GM12878 (cell line): ENCODE data around the gene ENPP4. TPM values are rescaled to one million over a fixed set of nuclear protein-coding genes. Genes with fewer than 3 reads are reported as not detected.

Experiments used
- ATAC-seq: fragments of 200-7000 bp; cut with Tn5 transposase; 3 replicates; pipeline ENCODE4 v1.9.1; 2020; ENCODE audit warnings: mild to moderate bottlenecking, moderate library complexity
- BruUV-seq: library from RNA; stranded (reverse); fragments of 400-500 nt; replicated peaks from 2 replicates; lab custom pipeline; 2021; lab: Mats Ljungman, UMichigan
- CTCF ChIA-PET: fragments of 300-600 bp; sonication (Branson Sonifier 250); formaldehyde crosslinking; extraction: SDS; loops from one replicate; lab custom pipeline; 2021; ENCODE audit warnings: inconsistent platforms; lab: Yijun Ruan, JAX
- POLR2A ChIA-PET: fragments of 350-600 bp; formaldehyde crosslinking; extraction: SDS; loops from one replicate; lab custom pipeline; 2021; ENCODE audit warnings: inconsistent platforms; lab: Charles Lee
- RAD21 ChIA-PET: fragments of 300-600 bp; sonication (Branson Sonifier 250); formaldehyde crosslinking; loops from one replicate; lab custom pipeline; 2023; ENCODE audit warnings: antibody characterized with exemption; ENCODE audit not compliant: unreplicated experiment; lab: Charles Lee
- SMC1A ChIA-PET: fragments of 300-600 bp; sonication (Branson Sonifier 250); formaldehyde crosslinking; loops from one replicate; lab custom pipeline; 2023; ENCODE audit not compliant: unreplicated experiment, uncharacterized antibody; lab: Charles Lee
- DNase-seq: peaks from one replicate; pipeline ENCODE4 v3.0.0-alpha.2; 2011; ENCODE audit warnings: low read depth, low spot score
- FAIRE-seq: peaks from 3 replicates; lab custom pipeline; 2011; peaks lifted over from hg19 to GRCh38; lab: Jason Lieb, UNC
- H2AFZ ChIP-seq: 2 replicates; pipeline ENCODE4 v1.6.0; 2011; ENCODE audit warnings: low read depth, low read length, control low read depth; ENCODE audit not compliant: control insufficient read depth
- H3K27ac ChIP-seq: 2 replicates; pipeline ENCODE4 v1.5.1; 2011; ENCODE audit warnings: control low read depth; ENCODE audit not compliant: control insufficient read depth, insufficient read depth
- H3K27me3 ChIP-seq, 2 experiments: replicated peaks in 1 of 2; 2 replicates each; pipeline versions ENCODE4 v1.6.0 to v1.6.1; 2011; ENCODE audit warnings: low read length in 1 of 2; ENCODE audit not compliant: control insufficient read depth in 2 of 2, insufficient read depth in 2 of 2
- H3K36me3 ChIP-seq, 2 experiments: 2 replicates each; pipeline ENCODE4 v1.5.1; 2011; ENCODE audit warnings: low read length in 1 of 2; ENCODE audit not compliant: control insufficient read depth in 2 of 2, insufficient read depth in 2 of 2
- H3K4me1 ChIP-seq: 2 replicates; pipeline ENCODE4 v1.6.1; 2011; ENCODE audit warnings: mild to moderate bottlenecking, low read length, moderate library complexity, mixed read lengths; ENCODE audit not compliant: control insufficient read depth, insufficient read depth
- H3K4me2 ChIP-seq: 2 replicates; pipeline ENCODE4 v1.6.0; 2011; ENCODE audit warnings: control low read depth; ENCODE audit not compliant: control insufficient read depth, insufficient read depth
- H3K4me3 ChIP-seq: fragments of 200-600 bp; sonication (generic); 2 replicates; pipeline ENCODE4 v1.5.1; 2016
- H3K79me2 ChIP-seq: 2 replicates; pipeline ENCODE4 v1.6.0; 2011; ENCODE audit warnings: low read length; ENCODE audit not compliant: control insufficient read depth, insufficient read depth
- H3K9ac ChIP-seq: 2 replicates; pipeline ENCODE4 v1.8.0; 2011; ENCODE audit warnings: low read length, control low read depth, mixed read lengths; ENCODE audit not compliant: control insufficient read depth, insufficient read depth
- H3K9me3 ChIP-seq: replicated peaks from 3 replicates; pipeline ENCODE4 v1.5.1; 2011; ENCODE audit warnings: mild to moderate bottlenecking, low read length; ENCODE audit not compliant: control insufficient read depth, insufficient read depth
- H4K20me1 ChIP-seq: 2 replicates; pipeline ENCODE4 v1.6.0; 2011; ENCODE audit not compliant: control insufficient read depth, insufficient read depth
- CHD1 ChIP-seq: IDR thresholded peaks from 2 replicates; pipeline ENCODE4 v1.6.1; 2012; ENCODE audit warnings: low read depth, low read length, improper control_type of control experiment
- CREB1 ChIP-seq: IDR thresholded peaks from 2 replicates; pipeline ENCODE4 v1.6.1; 2012; ENCODE audit warnings: low read depth, mild to moderate bottlenecking, inconsistent platforms
- E2F4 ChIP-seq: IDR thresholded peaks from 2 replicates; pipeline ENCODE4 v1.6.1; 2012; ENCODE audit warnings: low read depth, low read length, improper control_type of control experiment
- FOS ChIP-seq: IDR thresholded peaks from 3 replicates; pipeline ENCODE4 v1.6.1; 2011; ENCODE audit warnings: borderline replicate concordance; ENCODE audit not compliant: insufficient read length; ENCODE audit errors: extremely low read depth
- FOXK2 ChIP-seq: fragments of 450-650 bp; IDR thresholded peaks from 2 replicates; pipeline ENCODE4 v1.6.1; 2017; ENCODE audit warnings: mild to moderate bottlenecking, moderate library complexity
- MEF2A ChIP-seq: IDR thresholded peaks from 2 replicates; pipeline ENCODE4 v1.6.1; 2011; ENCODE audit warnings: low read depth, mild to moderate bottlenecking, low read length, moderate library complexity; ENCODE audit not compliant: insufficient read depth
- NFIC ChIP-seq: IDR thresholded peaks from 2 replicates; pipeline ENCODE4 v1.6.1; 2012; ENCODE audit warnings: low read depth, mild to moderate bottlenecking, inconsistent platforms, low read length, moderate library complexity
- NFYB ChIP-seq: IDR thresholded peaks from 2 replicates; pipeline ENCODE4 v1.6.1; 2011; ENCODE audit warnings: low read depth, mild to moderate bottlenecking, low read length, improper control_type of control experiment, moderate library complexity; ENCODE audit not compliant: insufficient read depth
- PML ChIP-seq: IDR thresholded peaks from 2 replicates; pipeline ENCODE4 v1.6.1; 2012; ENCODE audit warnings: low read length, inconsistent platforms
- POLR2A ChIP-seq: IDR thresholded peaks from 2 replicates; pipeline ENCODE4 v1.6.1; 2011; ENCODE audit warnings: low read depth, mild to moderate bottlenecking, low read length
- RAD51 ChIP-seq: fragments of 450-650 bp; IDR thresholded peaks from 2 replicates; pipeline ENCODE4 v1.6.1; 2016; ENCODE audit warnings: moderate library complexity, mild to moderate bottlenecking, inconsistent platforms
- RB1 ChIP-seq: fragments of 450-650 bp; formaldehyde crosslinking; IDR thresholded peaks from 2 replicates; pipeline ENCODE4 v1.6.1; 2017; ENCODE audit warnings: mild to moderate bottlenecking, borderline replicate concordance
- SIN3A ChIP-seq: IDR thresholded peaks from 2 replicates; pipeline ENCODE4 v1.6.1; 2012; ENCODE audit warnings: low read depth, low read length, improper control_type of control experiment
- SUZ12 ChIP-seq: fragments of 200-600 bp; sonication (generic); IDR thresholded peaks from one replicate; pipeline ENCODE4 v1.6.1; 2018; ENCODE audit warnings: antibody characterized with exemption, mild to moderate bottlenecking; ENCODE audit not compliant: unreplicated experiment
- YBX1 ChIP-seq: fragments of 450-650 bp; IDR thresholded peaks from 2 replicates; pipeline ENCODE4 v1.6.1; 2016; ENCODE audit warnings: antibody characterized with exemption
- ZNF207 ChIP-seq: fragments of 450-650 bp; IDR thresholded peaks from 2 replicates; pipeline ENCODE4 v1.6.1; 2014; ENCODE audit warnings: antibody characterized with exemption, mild to moderate bottlenecking, borderline replicate concordance
- ZNF24 ChIP-seq: fragments of 450-650 bp; IDR thresholded peaks from 2 replicates; pipeline ENCODE4 v1.6.1; 2017; ENCODE audit warnings: antibody characterized with exemption, mild to moderate bottlenecking
- ZZZ3 ChIP-seq: IDR thresholded peaks from 2 replicates; pipeline ENCODE4 v1.6.1; 2011; ENCODE audit warnings: low read depth; ENCODE audit not compliant: control insufficient read depth, insufficient read length
- WGBS: methylation state at CpG from one replicate; pipeline ENCODE4 v1.1.6; 2016; ENCODE audit warnings: low lambda C conversion rate; ENCODE audit not compliant: insufficient replicate concordance, insufficient coverage; ENCODE audit errors: missing lambda C conversion rate; 5-methylcytosine and 5-hydroxymethylcytosine counted together
- in situ Hi-C: fragments of 300-500 bp; cut with MboI; formaldehyde crosslinking; loops from 9 replicates; pipeline ENCODE4 v1.14.3; 2018; ENCODE audit warnings: mixed read lengths
- intact Hi-C: fragments of 100-400 bp; cut with micrococcal nuclease; formaldehyde crosslinking; loops from one replicate; pipeline ENCODE4 v1.14.2; 2022; ENCODE audit not compliant: unreplicated experiment
- polyA plus RNA-seq, 11 experiments: library from polyadenylated mRNA; depleted of rRNA in 4 of 11; unstranded in 6 of 11; stranded (reverse) in 5 of 11; fragments of >200 nt; fragmentation: Nextera tagmentation in 4 of 11; fragmentation: Illumina TruSeq in 1 of 11; extraction: Ambion mirVana in 4 of 11; extraction: Trizol in 1 of 11; gene quantifications; 1 replicate in 1 of 11; 2 replicates in 10 of 11; pipeline versions ENCODE4 v1.2.1 to v1.2.3, GENCODE V29; 2011 to 2016; ENCODE audit warnings: inconsistent platforms in 2 of 11, missing spikeins in 2 of 11, low read depth in 1 of 11
- total RNA-seq, 4 experiments: library from RNA; depleted of rRNA in 3 of 4; stranded (reverse); fragments of >200 nt in 3 of 4; fragmentation: Illumina TruSeq in 1 of 4; extraction: Trizol in 1 of 4; gene quantifications; 2 replicates each; pipeline versions ENCODE4 v1.2.1 to v1.2.3, GENCODE V29; 2013 to 2021
- TF ChIP-seq, protein P1 (sequence below): IDR thresholded peaks from 2 replicates; pipeline ENCODE4 v1.6.1; 2011; ENCODE audit warnings: borderline replicate concordance, low read depth, mild to moderate bottlenecking, moderate library complexity, mixed read lengths, low read length; ENCODE audit not compliant: insufficient read depth; ENCODE audit errors: extremely low read length

The ENPP4 gene
- total and polyA plus RNA-seq, 10 of the 15 experiments (the other 5 are each of a cell fraction or from before 2014, with no cell fraction given), result 3.3 to 9.7 (median 5.3) TPM

DNA sequence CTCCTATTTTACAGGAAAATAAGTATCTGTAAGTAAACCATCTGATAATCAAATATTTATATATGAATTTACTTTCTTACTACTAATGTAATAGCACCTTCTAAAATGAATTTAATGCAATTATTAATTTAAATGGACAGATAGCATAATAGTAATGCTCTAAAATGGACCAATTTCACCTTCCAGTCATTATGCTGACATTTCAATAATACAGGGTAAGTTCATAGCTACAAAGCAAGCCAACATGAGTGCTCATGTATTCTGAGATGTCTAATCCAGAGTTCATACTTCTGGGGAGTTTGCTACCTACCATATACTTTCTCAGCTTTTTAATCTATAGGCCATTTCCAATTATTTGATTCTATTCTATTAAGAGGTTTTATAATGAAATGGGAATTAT, 29.4 kb downstream of the ENPP4 start:
- no peaks in the 10 kb centered on the region for H3K27me3 ChIP-seq
- H3K9me3 ChIP-seq, result no peaks in the 10 kb centered on the region; the same call in 2 of the 3 replicates
- no peaks in the 10 kb centered on the region for H4K20me1 ChIP-seq
- SMC1A ChIA-PET, result interaction anchor here (0.7 kb wide), 1 partner anchor 33 kb away, joined by 4 read pairs; no protein-coding TSS in a partner anchor
- no peak overlapping the region for H3K4me3 ChIP-seq
- no TSS peak for BruUV-seq
- RAD21 ChIA-PET, result no interaction called here
- no peak overlapping the region for H3K27ac ChIP-seq
- FAIRE-seq (no peak), ATAC-seq (no peak)
- no peaks in the 10 kb centered on the region for H3K36me3 ChIP-seq
- H3K4me1 ChIP-seq, result no peaks in the 10 kb centered on the region
- no peaks in the 10 kb centered on the region for H3K79me2 ChIP-seq
- no peak overlapping the region for H2AFZ ChIP-seq
- POLR2A ChIA-PET, result no interaction called here
- H3K4me2 ChIP-seq, result no peak overlapping the region
- in situ Hi-C loops, result no loop called here
- CTCF ChIA-PET, result no interaction called here
- TF ChIP-seq SIN3A (no peak), CREB1 (no peak), E2F4 (no peak), YBX1 (no peak), NFYB (no peak), ZZZ3 (no peak), ZNF24 (no peak), FOS (no peak)
- TF ChIP-seq, all 136 proteins: peak for 0
- intact Hi-C loops, result no loop called here
- H3K9ac ChIP-seq, result no peak overlapping the region
- no peak for DNase-seq

DNA sequence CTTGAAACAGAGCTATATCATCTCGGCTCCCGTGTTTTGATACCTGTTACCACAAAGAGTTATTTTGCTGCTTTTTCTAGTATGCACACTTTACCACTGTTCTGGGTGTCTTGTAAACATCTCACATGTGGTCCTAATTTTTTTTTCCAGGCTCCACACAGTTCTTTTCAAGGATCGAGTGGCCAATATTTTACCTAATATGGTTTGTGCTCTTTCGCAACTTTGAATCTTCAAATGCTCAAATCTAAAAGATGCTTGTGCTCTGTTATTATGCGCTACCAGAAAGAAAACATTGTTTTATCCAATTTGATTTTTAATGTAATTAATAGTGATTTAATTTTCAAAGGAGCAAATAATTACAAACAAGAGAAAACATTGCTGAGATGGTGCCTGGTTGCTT, 30.3 kb downstream of the ENPP4 start:
- no peaks in the 10 kb centered on the region for H3K79me2 ChIP-seq
- H3K4me3 ChIP-seq, result no peak overlapping the region
- no peak overlapping the region for H3K4me2 ChIP-seq
- POLR2A ChIA-PET, result no interaction called here
- SMC1A ChIA-PET, result no interaction called here
- RAD21 ChIA-PET, result no interaction called here
- DNase-seq, result no peak
- no TSS peak for BruUV-seq
- no peak overlapping the region for H2AFZ ChIP-seq
- no peak for ATAC-seq
- CTCF ChIA-PET, result no interaction called here
- in situ Hi-C loops (no loop called here), intact Hi-C loops (no loop called here)
- no peaks in the 10 kb centered on the region for H3K4me1 ChIP-seq
- no peak overlapping the region for H3K27ac ChIP-seq
- no peaks in the 10 kb centered on the region for H3K27me3 ChIP-seq
- no peaks in the 10 kb centered on the region for H3K36me3 ChIP-seq
- H3K9ac ChIP-seq, result no peak overlapping the region
- no peak for FAIRE-seq
- no peaks in the 10 kb centered on the region; the same call in 2 of the 3 replicates for H3K9me3 ChIP-seq
- no peaks in the 10 kb centered on the region for H4K20me1 ChIP-seq
- 82% methylated on average over 5 of the region's 5 CpGs for WGBS
- no peak for TF ChIP-seq POLR2A
- no peak for TF ChIP-seq PML
- no peak for TF ChIP-seq MEF2A
- no peak for TF ChIP-seq ZNF207
- no peak for TF ChIP-seq NFIC
- no peak for TF ChIP-seq RB1
- TF ChIP-seq, protein P1, sequence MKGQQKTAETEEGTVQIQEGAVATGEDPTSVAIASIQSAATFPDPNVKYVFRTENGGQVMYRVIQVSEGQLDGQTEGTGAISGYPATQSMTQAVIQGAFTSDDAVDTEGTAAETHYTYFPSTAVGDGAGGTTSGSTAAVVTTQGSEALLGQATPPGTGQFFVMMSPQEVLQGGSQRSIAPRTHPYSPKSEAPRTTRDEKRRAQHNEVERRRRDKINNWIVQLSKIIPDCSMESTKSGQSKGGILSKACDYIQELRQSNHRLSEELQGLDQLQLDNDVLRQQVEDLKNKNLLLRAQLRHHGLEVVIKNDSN, result no peak
- TF ChIP-seq RAD51, result no peak
- no peak for TF ChIP-seq FOXK2
- no peak for TF ChIP-seq SUZ12
- no peak for TF ChIP-seq CHD1
